Measurements from ENCODE around the gene MRPS27. TPM values are rescaled to one million over a fixed set of nuclear protein-coding genes. Genes with fewer than 3 reads are reported as not detected.

Gene MRPS27
- total RNA-seq, 1 donor from 2014 or later, result 56.0 TPM

DNA sequence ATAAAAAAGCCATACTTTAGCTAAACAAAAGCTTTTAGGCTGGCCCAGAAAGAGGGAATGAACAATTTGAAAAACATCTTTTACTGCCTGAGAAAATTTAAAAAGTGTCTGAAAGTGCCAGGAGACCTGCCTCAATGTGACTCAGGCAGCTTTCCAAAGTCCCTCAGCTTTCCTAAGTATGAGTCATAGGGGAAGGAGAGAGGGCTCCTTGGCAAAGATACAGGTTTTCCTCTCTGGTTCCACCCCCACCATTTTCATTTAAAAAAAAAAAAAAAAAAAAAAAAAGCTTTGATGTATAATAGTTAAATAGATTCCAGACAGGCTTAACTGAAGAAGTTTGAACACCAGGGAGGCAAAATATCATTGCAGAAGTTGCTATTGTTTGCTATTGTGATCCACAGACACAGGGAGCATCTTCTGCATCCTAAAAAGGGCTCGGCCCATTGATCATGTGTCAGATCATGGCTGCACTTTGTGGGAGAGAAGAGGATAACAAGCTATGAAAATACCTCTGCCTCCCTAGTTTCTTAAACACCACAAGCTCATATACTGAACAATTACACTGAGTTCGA, 71.5 kb downstream of the MRPS27 start:
- TF ChIP-seq CTCF (IDR thresholded peaks at IDR 0.05; ENCODE audit: unreplicated experiment), result no peak
- Mint-ChIP-seq H3K4me3 (no peak overlapping the region), H3K36me3 (no peaks in the 10 kb centered on the region), H3K27ac (peak overlapping the region; percentile 89), H3K9me3 (no peaks in the 10 kb centered on the region), H3K4me1 (peaks cover 60% of the 10 kb centered on the region), H3K27me3 (ENCODE audit: low read depth) (no peaks in the 10 kb centered on the region)
- no peak for DNase-seq (ENCODE audit: low spot score in 2 of 2, unreplicated experiment in 2 of 2)

DNA sequence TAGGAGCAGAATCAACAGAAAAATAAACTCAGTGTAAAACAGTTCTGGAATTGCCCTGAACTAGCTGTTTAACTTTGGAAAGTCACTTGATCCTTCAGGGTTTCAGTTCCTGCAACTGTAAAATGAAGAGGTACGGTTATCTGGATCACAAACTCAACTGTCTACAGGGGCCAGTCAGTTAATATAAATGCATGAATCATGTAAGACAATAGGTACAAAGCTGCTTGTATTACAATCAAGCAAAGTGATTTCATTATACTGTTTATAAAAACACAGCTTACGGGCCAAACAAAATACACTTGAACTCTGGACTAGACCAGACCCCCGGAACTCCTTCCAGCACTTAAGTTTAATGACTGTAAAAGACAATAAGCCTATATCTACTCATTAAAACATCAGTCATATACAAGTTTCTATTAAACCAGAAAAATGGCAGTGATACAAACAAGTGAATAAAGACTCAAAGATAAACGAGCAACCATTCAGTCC, 73.0 kb downstream of the MRPS27 start:
- Mint-ChIP-seq H3K27ac (peak overlapping the region; percentile 81), H3K4me3 (no peak overlapping the region), H3K27me3 (ENCODE audit: low read depth) (no peaks in the 10 kb centered on the region), H3K4me1 (peaks cover 50% of the 10 kb centered on the region), H3K36me3 (no peaks in the 10 kb centered on the region), H3K9me3 (no peaks in the 10 kb centered on the region)
- no peak for DNase-seq (ENCODE audit: low spot score in 2 of 2, unreplicated experiment in 2 of 2)
- TF ChIP-seq CTCF (IDR thresholded peaks at IDR 0.05; ENCODE audit: unreplicated experiment), result no peak

GRCh38 chr5:72245951-72246532, 74.0 kb downstream of the MRPS27 start:
- Mint-ChIP-seq H3K9me3 (no peaks in the 10 kb centered on the region), H3K36me3 (no peaks in the 10 kb centered on the region), H3K27ac (peak overlapping the region; percentile 81), H3K27me3 (ENCODE audit: low read depth) (no peaks in the 10 kb centered on the region), H3K4me1 (peaks cover 50% of the 10 kb centered on the region), H3K4me3 (no peak overlapping the region)
- TF ChIP-seq CTCF (IDR thresholded peaks at IDR 0.05; ENCODE audit: unreplicated experiment), result no peak
- no peak for DNase-seq (ENCODE audit: low spot score in 2 of 2, unreplicated experiment in 2 of 2)

- Mint-ChIP-seq H3K9me3 (no peaks in the 10 kb centered on the region), H3K36me3 (no peaks in the 10 kb centered on the region), H3K4me1 (peaks cover 50% of the 10 kb centered on the region), H3K27ac (peak overlapping the region; percentile 68), H3K4me3 (no peak overlapping the region), H3K27me3 (ENCODE audit: low read depth) (no peaks in the 10 kb centered on the region)
- no peak for DNase-seq (ENCODE audit: low spot score in 2 of 2, unreplicated experiment in 2 of 2)
- no peak for TF ChIP-seq CTCF (IDR thresholded peaks at IDR 0.05; ENCODE audit: unreplicated experiment)
Observed at GRCh38 chr5:72245546-72245945, 74.5 kb downstream of the MRPS27 start.

- H3K4me3 Mint-ChIP-seq, result no peak overlapping the region
Observed at GRCh38 chr5:72244862-72245371, 75.1 kb downstream of the MRPS27 start.

More at GRCh38 chr5:72244862-72245371, 75.1 kb downstream of the MRPS27 start:
- Mint-ChIP-seq H3K27me3 (ENCODE audit: low read depth) (no peaks in the 10 kb centered on the region), H3K36me3 (no peaks in the 10 kb centered on the region), H3K9me3 (no peaks in the 10 kb centered on the region), H3K4me1 (peaks cover 50% of the 10 kb centered on the region), H3K27ac (peak overlapping the region; percentile 68)
- no peak for DNase-seq (ENCODE audit: low spot score in 2 of 2, unreplicated experiment in 2 of 2)
- TF ChIP-seq CTCF (IDR thresholded peaks at IDR 0.05; ENCODE audit: unreplicated experiment), result no peak
